ENCODE measurements around the gene CDX2.

Gene CDX2

GRCh38 chr13:27955014-27955591, 14.0 kb downstream of the CDX2 start:
- DNase-seq (ENCODE audit: low read depth, low spot score): no peak
- TF ChIP-seq, protein P1, sequence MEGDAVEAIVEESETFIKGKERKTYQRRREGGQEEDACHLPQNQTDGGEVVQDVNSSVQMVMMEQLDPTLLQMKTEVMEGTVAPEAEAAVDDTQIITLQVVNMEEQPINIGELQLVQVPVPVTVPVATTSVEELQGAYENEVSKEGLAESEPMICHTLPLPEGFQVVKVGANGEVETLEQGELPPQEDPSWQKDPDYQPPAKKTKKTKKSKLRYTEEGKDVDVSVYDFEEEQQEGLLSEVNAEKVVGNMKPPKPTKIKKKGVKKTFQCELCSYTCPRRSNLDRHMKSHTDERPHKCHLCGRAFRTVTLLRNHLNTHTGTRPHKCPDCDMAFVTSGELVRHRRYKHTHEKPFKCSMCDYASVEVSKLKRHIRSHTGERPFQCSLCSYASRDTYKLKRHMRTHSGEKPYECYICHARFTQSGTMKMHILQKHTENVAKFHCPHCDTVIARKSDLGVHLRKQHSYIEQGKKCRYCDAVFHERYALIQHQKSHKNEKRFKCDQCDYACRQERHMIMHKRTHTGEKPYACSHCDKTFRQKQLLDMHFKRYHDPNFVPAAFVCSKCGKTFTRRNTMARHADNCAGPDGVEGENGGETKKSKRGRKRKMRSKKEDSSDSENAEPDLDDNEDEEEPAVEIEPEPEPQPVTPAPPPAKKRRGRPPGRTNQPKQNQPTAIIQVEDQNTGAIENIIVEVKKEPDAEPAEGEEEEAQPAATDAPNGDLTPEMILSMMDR (IDR thresholded peaks at IDR 0.05; ENCODE audit: low read depth, low read length): no peak
- H3K4me3 ChIP-seq (ENCODE audit: low read depth, low read length): no peak overlapping the region
- in situ Hi-C loops (cut with HindIII; ENCODE audit: low sequenced_read_pairs): no loop called here

DNA sequence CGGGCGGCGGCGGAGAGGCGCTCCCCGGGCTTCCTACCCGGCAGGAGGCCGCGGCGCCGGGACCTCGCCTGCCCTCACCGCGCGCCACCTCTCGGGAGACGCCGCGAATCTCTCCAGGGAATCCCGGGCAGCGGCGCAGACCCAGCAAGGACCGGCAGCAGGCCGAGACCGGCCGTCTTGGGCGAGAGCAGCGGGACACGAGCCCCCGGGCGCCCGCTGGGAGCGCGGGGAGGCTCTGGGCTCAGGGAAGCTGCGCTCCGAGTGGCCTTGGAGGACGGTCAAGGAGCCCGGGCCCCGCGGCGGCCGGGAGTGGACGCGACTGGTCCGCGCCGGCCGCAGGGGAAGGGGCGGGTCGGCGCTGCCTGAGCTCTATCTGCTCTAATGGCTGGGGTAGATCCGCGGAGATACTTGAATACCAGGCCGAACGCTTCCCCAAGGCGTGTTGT, 14.7 kb downstream of the CDX2 start:
- TF ChIP-seq, protein P1 (IDR thresholded peaks at IDR 0.05; ENCODE audit: low read depth, low read length): no peak
- no peak for DNase-seq (ENCODE audit: low read depth, low spot score)
- H3K4me3 ChIP-seq (ENCODE audit: low read depth, low read length): peak overlapping the region; percentile 19
- in situ Hi-C loops (cut with HindIII; ENCODE audit: low sequenced_read_pairs): no loop called here

GRCh38 chr13:27953676-27954405, 15.3 kb downstream of the CDX2 start:
- in situ Hi-C loops (cut with HindIII; ENCODE audit: low sequenced_read_pairs): no loop called here
- TF ChIP-seq, protein P1 (IDR thresholded peaks at IDR 0.05; ENCODE audit: low read depth, low read length): peak; percentile 73
- H3K4me3 ChIP-seq (ENCODE audit: low read depth, low read length): peak overlapping the region; percentile 19
- DNase-seq (ENCODE audit: low read depth, low spot score): peak; percentile 49

- DNase-seq (ENCODE audit: low read depth, low spot score): no peak
- TF ChIP-seq, protein P1 (IDR thresholded peaks at IDR 0.05; ENCODE audit: low read depth, low read length): no peak
- in situ Hi-C loops (cut with HindIII; ENCODE audit: low sequenced_read_pairs): no loop called here
- H3K4me3 ChIP-seq (ENCODE audit: low read depth, low read length): no peak overlapping the region
Measured at GRCh38 chr13:27952876-27953675, 16.0 kb downstream of the CDX2 start.

GRCh38 chr13:27942972-27943371, 26.1 kb downstream of the CDX2 start:
- H3K4me3 ChIP-seq (ENCODE audit: low read depth, low read length): no peak overlapping the region
- in situ Hi-C loops (cut with HindIII; ENCODE audit: low sequenced_read_pairs): no loop called here
- TF ChIP-seq, protein P1 (IDR thresholded peaks at IDR 0.05; ENCODE audit: low read depth, low read length): no peak
- DNase-seq (ENCODE audit: low read depth, low spot score): no peak

GRCh38 chr13:27933580-27934328, 35.4 kb downstream of the CDX2 start:
- no peak overlapping the region for H3K4me3 ChIP-seq (ENCODE audit: low read depth, low read length)
- TF ChIP-seq, protein P1 (IDR thresholded peaks at IDR 0.05; ENCODE audit: low read depth, low read length): no peak
- in situ Hi-C loops (cut with HindIII; ENCODE audit: low sequenced_read_pairs): no loop called here
- no peak for DNase-seq (ENCODE audit: low read depth, low spot score)
